C4-2B (cell line): ENCODE measurements around the gene CD247.

Experiments used
- H3K27ac ChIP-seq: fragments of 450-650 bp; 2 replicates; pipeline ENCODE4 v1.5.1; 2017
- CTCF ChIP-seq: fragments of 450-650 bp; conservative IDR thresholded peaks from 2 replicates; pipeline ENCODE4 v1.5.1; 2017; ENCODE audit warnings: mild to moderate bottlenecking
- ZFX ChIP-seq: fragments of 450-650 bp; IDR thresholded peaks from 2 replicates; pipeline ENCODE4 v1.6.1; 2017

The CD247 gene

DNA sequence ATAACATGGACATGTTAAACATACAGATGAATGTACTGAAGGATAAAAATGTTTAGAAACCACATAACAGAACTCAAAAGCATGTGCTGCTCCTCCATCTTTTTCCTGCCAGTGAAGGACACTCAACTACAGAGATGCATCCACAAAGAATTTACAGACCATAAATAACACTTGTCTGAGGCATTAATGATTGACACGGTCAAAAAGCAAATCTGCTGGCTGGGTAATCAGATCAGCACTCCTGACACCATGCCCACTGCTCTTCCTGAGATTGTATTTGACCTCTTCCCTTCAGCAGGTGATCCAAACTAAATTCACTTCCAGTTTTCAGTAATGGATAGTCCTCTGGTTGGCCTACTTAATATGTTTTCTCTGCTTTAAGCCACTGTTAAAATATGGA lies 28.6 kb upstream of the CD247 start:
- no peak overlapping the region for H3K27ac ChIP-seq
- TF ChIP-seq ZFX = no peak
- no peak for TF ChIP-seq CTCF

GRCh38 chr1:167545349-167545748 lies 27.0 kb upstream of the CD247 start:
- TF ChIP-seq CTCF (no peak), ZFX (no peak)
- peak overlapping the region; percentile 65 for H3K27ac ChIP-seq

GRCh38 chr1:167544447-167545093 lies 26.2 kb upstream of the CD247 start:
- H3K27ac ChIP-seq = peak overlapping the region; percentile 65
- TF ChIP-seq CTCF (no peak), ZFX (no peak)

GRCh38 chr1:167543199-167543990 lies 25.1 kb upstream of the CD247 start:
- peak overlapping the region; percentile 65 for H3K27ac ChIP-seq
- TF ChIP-seq CTCF = no peak
- TF ChIP-seq ZFX = no peak

- peak overlapping the region; percentile 65 for H3K27ac ChIP-seq
- no peak for TF ChIP-seq ZFX
Observed at GRCh38 chr1:167542109-167543032, 24.0 kb upstream of the CD247 start.

- TF ChIP-seq CTCF (no peak), ZFX (no peak)
- no peak overlapping the region; the same call in 1 of the 2 replicates for H3K27ac ChIP-seq
Observed at GRCh38 chr1:167541610-167542009, 23.3 kb upstream of the CD247 start.

GRCh38 chr1:167541003-167541402 lies 22.7 kb upstream of the CD247 start:
- H3K27ac ChIP-seq = no peak overlapping the region
- no peak for TF ChIP-seq CTCF
- no peak for TF ChIP-seq ZFX
